ENCODE results near the gene RND3. TPM values are rescaled to one million over a fixed set of nuclear protein-coding genes. Genes with fewer than 3 reads are reported as not detected.

Gene RND3
- polyA plus RNA-seq, 3 donors = 4.2 to 65.0 (median 56.5) TPM

- no peak overlapping the region for H3K27ac ChIP-seq (ENCODE audit: low read depth, low read length)
- 79 to 81% (median 80%) methylated on average over 3 of the region's 3 CpGs for WGBS, 3 donors
Measured at GRCh38 chr2:150479075-150479915, 8.2 kb downstream of the RND3 start.

GRCh38 chr2:150478200-150478974 is 9.1 kb downstream of the RND3 start:
- 52 to 60% (median 52%) methylated on average over 6 of the region's 6 CpGs for WGBS, 3 donors
- no peak overlapping the region for H3K27ac ChIP-seq (ENCODE audit: low read depth, low read length)

GRCh38 chr2:150477347-150477746 is 10.1 kb downstream of the RND3 start:
- 69 to 73% (median 69%) methylated on average over 3 of the region's 3 CpGs for WGBS, 3 donors
- no peak overlapping the region for H3K27ac ChIP-seq (ENCODE audit: low read depth, low read length)

- H3K27ac ChIP-seq (ENCODE audit: low read depth, low read length) = no peak overlapping the region
- WGBS, 3 donors = 71 to 75% (median 71%) methylated on average over 7 of the region's 7 CpGs
Measured at GRCh38 chr2:150476809-150477302, 10.6 kb downstream of the RND3 start.

- 56 to 65% (median 58%) methylated on average over 4 of the region's 4 CpGs for WGBS, 3 donors
- H3K27ac ChIP-seq (ENCODE audit: low read depth, low read length) = no peak overlapping the region
Measured at GRCh38 chr2:150476286-150476685, 11.2 kb downstream of the RND3 start.

- no peak overlapping the region for H3K27ac ChIP-seq (ENCODE audit: low read depth, low read length)
- 77 to 87% (median 86%) methylated on average over 6 of the region's 6 CpGs for WGBS, 3 donors
Measured at GRCh38 chr2:150475479-150476250, 11.8 kb downstream of the RND3 start.

GRCh38 chr2:150474326-150475074 is 13.0 kb downstream of the RND3 start:
- 77 to 83% (median 82%) methylated on average over 4 of the region's 4 CpGs for WGBS, 3 donors
- H3K27ac ChIP-seq (ENCODE audit: low read depth, low read length) = no peak overlapping the region

GRCh38 chr2:150473767-150474166 is 13.7 kb downstream of the RND3 start:
- 84 to 93% (median 86%) methylated on average over 3 of the region's 3 CpGs for WGBS, 3 donors
- H3K27ac ChIP-seq (ENCODE audit: low read depth, low read length) = no peak overlapping the region

- 61 to 75% (median 61%) methylated on average over 2 of the region's 2 CpGs for WGBS, 3 donors
- H3K27ac ChIP-seq (ENCODE audit: low read depth, low read length) = no peak overlapping the region
Measured at GRCh38 chr2:150472511-150472899, 15.0 kb downstream of the RND3 start.

- 78 to 80% (median 80%) methylated on average over 3 of the region's 3 CpGs for WGBS, 3 donors
- H3K27ac ChIP-seq (ENCODE audit: low read depth, low read length) = no peak overlapping the region
Measured at GRCh38 chr2:150471813-150472510, 15.5 kb downstream of the RND3 start.

GRCh38 chr2:150470435-150470834 is 17.0 kb downstream of the RND3 start:
- WGBS, 3 donors = 43 to 93% (median 91%) methylated on average over 5 of the region's 5 CpGs
- H3K27ac ChIP-seq (ENCODE audit: low read depth, low read length) = no peak overlapping the region

GRCh38 chr2:150469706-150470274 is 17.7 kb downstream of the RND3 start:
- H3K27ac ChIP-seq (ENCODE audit: low read depth, low read length) = no peak overlapping the region
- 87 to 92% (median 91%) methylated on average over 14 of the region's 14 CpGs for WGBS, 3 donors

- H3K27ac ChIP-seq (ENCODE audit: low read depth, low read length) = no peak overlapping the region
- WGBS, 3 donors = 77 to 86% (median 79%) methylated on average over 7 of the region's 7 CpGs
Measured at GRCh38 chr2:150468350-150468960, 19.0 kb downstream of the RND3 start.

GRCh38 chr2:150467621-150467963 is 19.9 kb downstream of the RND3 start:
- WGBS, 3 donors = 83 to 87% (median 86%) methylated on average over 2 of the region's 2 CpGs
- no peak overlapping the region for H3K27ac ChIP-seq (ENCODE audit: low read depth, low read length)

- H3K27ac ChIP-seq (ENCODE audit: low read depth, low read length) = no peak overlapping the region
- 35 to 48% (median 41%) methylated on average over 5 of the region's 5 CpGs for WGBS, 3 donors
Measured at GRCh38 chr2:150466741-150467620, 20.5 kb downstream of the RND3 start.
